Measurements from ENCODE around the gene DENND1C. TPM values are rescaled to one million over a fixed set of nuclear protein-coding genes. Genes with fewer than 3 reads are reported as not detected.

DENND1C gene
- total RNA-seq, 2 donors from 2014 or later, result 92.1 to 105 TPM

- H3K9me3 Mint-ChIP-seq, result no peaks in the 10 kb centered on the region
- ATAC-seq (replicated peaks in 1 of 2) (no peak), DNase-seq (no peak)
- no peaks in the 10 kb centered on the region for H3K36me3 Mint-ChIP-seq (ENCODE audit: insufficient read depth in 2 of 2)
- H3K4me3 Mint-ChIP-seq, result no peak overlapping the region
- H3K27ac Mint-ChIP-seq, result no peak overlapping the region
- H3K27me3 Mint-ChIP-seq (ENCODE audit: low read depth), result peaks cover 14% of the 10 kb centered on the region
- H3K4me1 Mint-ChIP-seq (ENCODE audit: low read depth), result peaks cover 13% of the 10 kb centered on the region
Measured at GRCh38 chr19:6499052-6499790, 17.6 kb upstream of the DENND1C start.

GRCh38 chr19:6498294-6499036 is 16.9 kb upstream of the DENND1C start:
- H3K4me3 Mint-ChIP-seq, result no peak overlapping the region
- peaks cover 10% of the 10 kb centered on the region for H3K27me3 Mint-ChIP-seq (ENCODE audit: low read depth)
- DNase-seq (no peak), ATAC-seq (replicated peaks in 1 of 2) (no peak)
- no peak overlapping the region for H3K27ac Mint-ChIP-seq
- H3K9me3 Mint-ChIP-seq, result no peaks in the 10 kb centered on the region
- peaks cover 13% of the 10 kb centered on the region for H3K4me1 Mint-ChIP-seq (ENCODE audit: low read depth)
- H3K36me3 Mint-ChIP-seq (ENCODE audit: insufficient read depth in 2 of 2), result no peaks in the 10 kb centered on the region

DNA sequence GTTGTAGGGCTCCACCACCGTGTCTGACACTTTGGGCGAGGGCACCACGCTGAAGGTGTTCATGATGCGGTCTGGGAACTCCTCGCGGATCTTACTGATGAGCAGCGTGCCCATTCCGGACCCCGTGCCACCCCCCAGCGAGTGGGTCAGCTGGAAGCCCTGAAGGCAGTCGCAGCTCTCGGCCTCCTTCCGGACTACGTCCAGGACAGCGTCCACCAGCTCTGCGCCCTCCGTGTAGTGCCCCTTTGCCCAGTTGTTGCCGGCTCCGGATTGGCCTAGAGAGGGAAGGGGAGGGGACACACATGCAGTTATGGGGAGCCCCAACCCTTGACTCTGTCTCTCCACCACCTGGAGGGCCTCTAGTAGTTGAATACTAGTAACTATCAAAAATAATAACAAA is 14.4 kb upstream of the DENND1C start:
- Mint-ChIP-seq H3K36me3 (ENCODE audit: insufficient read depth in 2 of 2) (peaks cover 4 to 5% of the 10 kb centered on the region in 2 donors), H3K27ac (no peak overlapping the region), H3K9me3 (peaks cover 2 to 3% of the 10 kb centered on the region in 2 donors), H3K27me3 (ENCODE audit: low read depth) (peaks cover under 1% of the 10 kb centered on the region), H3K4me1 (ENCODE audit: low read depth) (peaks cover 14% of the 10 kb centered on the region), H3K4me3 (no peak overlapping the region)
- DNase-seq (no peak), ATAC-seq (replicated peaks in 1 of 2) (no peak)

DNA sequence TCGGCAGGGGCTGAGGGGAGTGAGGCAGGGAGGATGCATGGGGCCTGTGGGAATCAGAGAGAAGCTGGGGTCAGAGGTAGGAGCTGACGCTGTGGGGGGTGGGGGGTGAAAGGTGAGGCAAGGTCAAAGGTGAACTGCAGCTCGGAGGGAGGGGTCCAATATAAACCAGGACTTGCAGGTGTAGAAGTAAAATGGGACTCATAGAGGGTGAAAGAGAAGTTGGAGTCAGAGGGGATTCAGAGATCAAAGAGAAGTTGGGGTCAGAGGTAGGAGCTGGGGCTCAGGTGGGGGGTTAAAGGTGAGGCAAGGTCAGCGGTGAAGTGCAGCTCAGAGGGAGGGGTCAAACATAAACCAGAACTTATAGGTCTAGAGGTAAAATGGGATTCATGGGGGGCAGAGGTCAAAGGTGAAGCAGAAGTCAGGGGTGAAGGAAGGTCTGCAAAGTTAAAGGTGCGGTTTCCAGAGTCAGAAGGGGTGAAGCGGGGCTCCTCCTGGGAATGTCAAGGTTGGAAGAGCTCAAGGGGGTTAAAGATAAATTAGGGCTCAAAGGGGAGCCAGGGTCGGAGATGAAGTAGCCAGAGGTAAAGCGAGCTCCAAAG is 12.9 kb upstream of the DENND1C start:
- peaks cover 4 to 5% of the 10 kb centered on the region in 2 donors for H3K36me3 Mint-ChIP-seq (ENCODE audit: insufficient read depth in 2 of 2)
- peaks cover 2 to 3% of the 10 kb centered on the region in 2 donors for H3K9me3 Mint-ChIP-seq
- peaks cover 21% of the 10 kb centered on the region for H3K4me1 Mint-ChIP-seq (ENCODE audit: low read depth)
- no peaks in the 10 kb centered on the region for H3K27me3 Mint-ChIP-seq (ENCODE audit: low read depth)
- DNase-seq, result no peak
- H3K27ac Mint-ChIP-seq, result no peak overlapping the region
- no peak overlapping the region for H3K4me3 Mint-ChIP-seq
- ATAC-seq (replicated peaks in 1 of 2), result no peak

GRCh38 chr19:6491802-6492592 is 10.4 kb upstream of the DENND1C start:
- H3K4me1 Mint-ChIP-seq (ENCODE audit: low read depth), result peaks cover 23% of the 10 kb centered on the region
- no peak for ATAC-seq (replicated peaks in 1 of 2)
- peaks cover 2 to 3% of the 10 kb centered on the region in 2 donors for H3K9me3 Mint-ChIP-seq
- H3K27me3 Mint-ChIP-seq (ENCODE audit: low read depth), result no peaks in the 10 kb centered on the region
- no peak for DNase-seq
- no peak overlapping the region for H3K27ac Mint-ChIP-seq
- H3K36me3 Mint-ChIP-seq (ENCODE audit: insufficient read depth in 2 of 2), result peaks cover 4 to 5% of the 10 kb centered on the region in 2 donors
- no peak overlapping the region for H3K4me3 Mint-ChIP-seq

DNA sequence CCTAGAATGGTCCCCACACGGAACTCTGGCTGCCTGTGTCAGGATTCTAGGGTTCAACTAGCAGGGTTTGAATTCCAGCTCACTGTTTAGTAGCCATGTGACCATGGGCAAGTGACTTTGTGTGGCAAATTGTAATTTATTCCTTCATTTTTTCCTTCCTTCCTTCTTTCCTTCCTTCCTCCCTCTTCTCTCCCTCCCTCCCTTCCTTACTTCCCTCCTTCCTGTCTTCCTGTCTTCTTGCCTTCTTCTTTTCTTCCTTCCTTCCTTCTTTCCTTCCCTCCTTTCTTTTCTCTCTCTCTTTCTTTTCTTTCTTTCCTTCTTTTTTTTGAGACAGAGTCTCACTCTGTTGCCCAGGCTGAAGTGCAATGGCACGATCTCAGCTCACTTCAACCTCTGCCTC is 8.5 kb upstream of the DENND1C start:
- peak overlapping the region; percentile 77 for H3K27ac Mint-ChIP-seq
- peaks cover 23% of the 10 kb centered on the region for H3K4me1 Mint-ChIP-seq (ENCODE audit: low read depth)
- peaks cover 2 to 3% of the 10 kb centered on the region in 2 donors for H3K9me3 Mint-ChIP-seq
- no peak for DNase-seq
- ATAC-seq (replicated peaks in 1 of 2), result no peak
- H3K36me3 Mint-ChIP-seq (ENCODE audit: insufficient read depth in 2 of 2), result peaks cover 4 to 5% of the 10 kb centered on the region in 2 donors
- H3K4me3 Mint-ChIP-seq, result peak overlapping the region; percentile 77 to 85
- H3K27me3 Mint-ChIP-seq (ENCODE audit: low read depth), result no peaks in the 10 kb centered on the region

- Mint-ChIP-seq H3K4me1 (ENCODE audit: low read depth) (peaks cover 23% of the 10 kb centered on the region), H3K36me3 (ENCODE audit: insufficient read depth in 2 of 2) (peaks cover 4 to 5% of the 10 kb centered on the region in 2 donors), H3K9me3 (peaks cover 2 to 3% of the 10 kb centered on the region in 2 donors), H3K27ac (peak overlapping the region; percentile 77), H3K27me3 (ENCODE audit: low read depth) (no peaks in the 10 kb centered on the region), H3K4me3 (peak overlapping the region; percentile 77 to 85)
- peak in 1 of 2 donors; percentile 39 for DNase-seq
- peak; percentile 86 to 89 for ATAC-seq (replicated peaks in 1 of 2)
Measured at GRCh38 chr19:6489278-6490061, 7.9 kb upstream of the DENND1C start.

DNA sequence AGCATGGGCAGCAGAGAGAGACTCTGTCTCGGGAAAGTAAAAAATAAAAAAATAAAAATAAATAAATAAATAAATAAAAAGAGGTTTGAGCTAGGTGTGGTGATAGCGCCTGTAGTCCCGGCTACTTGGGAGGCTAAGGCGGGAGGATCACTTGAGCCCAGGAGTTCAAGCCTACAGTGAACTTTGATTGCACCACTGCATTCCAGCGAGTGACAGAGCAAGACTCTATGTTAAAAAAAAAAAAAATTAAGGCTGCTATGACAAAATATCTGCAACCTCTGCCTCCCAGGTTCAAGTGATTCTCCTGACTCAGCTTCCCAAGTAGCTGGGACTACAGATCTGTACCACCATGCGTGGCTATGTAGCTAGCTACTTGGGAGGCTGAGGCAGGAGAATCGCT is 3.2 kb upstream of the DENND1C start:
- no peak overlapping the region for H3K27ac Mint-ChIP-seq
- DNase-seq, result no peak
- ATAC-seq (replicated peaks in 1 of 2), result no peak

DNA sequence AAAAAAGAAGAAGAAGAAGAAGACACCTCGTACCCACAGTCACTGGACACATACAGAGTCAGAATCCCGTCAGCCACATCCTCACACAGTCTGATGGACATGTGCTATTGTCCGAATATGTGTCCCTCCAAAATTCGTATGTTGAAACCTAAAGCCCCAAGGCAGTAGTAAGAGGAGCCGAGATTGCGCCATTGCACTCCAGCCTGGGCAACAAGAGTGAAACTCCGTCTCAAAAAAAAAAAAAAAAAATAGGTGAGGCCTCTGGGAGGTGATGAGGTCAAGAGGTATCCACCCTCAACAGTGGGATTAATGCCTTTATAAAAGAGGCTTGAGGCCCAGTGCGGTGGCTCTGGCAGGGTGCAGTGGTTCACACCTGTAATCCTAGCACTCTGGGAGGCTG is 2.6 kb upstream of the DENND1C start:
- H3K27me3 Mint-ChIP-seq (ENCODE audit: low read depth), result no peaks in the 10 kb centered on the region
- no peak overlapping the region for H3K4me3 Mint-ChIP-seq
- H3K9me3 Mint-ChIP-seq, result no peaks in the 10 kb centered on the region
- DNase-seq (no peak), ATAC-seq (replicated peaks in 1 of 2) (no peak)
- peaks cover 3 to 5% of the 10 kb centered on the region in 2 donors for H3K36me3 Mint-ChIP-seq (ENCODE audit: insufficient read depth in 2 of 2)
- H3K27ac Mint-ChIP-seq, result peak overlapping the region; percentile 22
- peaks cover 25% of the 10 kb centered on the region for H3K4me1 Mint-ChIP-seq (ENCODE audit: low read depth)

More for the DNA sequence above, 3.2 kb upstream of the DENND1C start:
- Mint-ChIP-seq H3K27me3 (ENCODE audit: low read depth) (no peaks in the 10 kb centered on the region), H3K36me3 (ENCODE audit: insufficient read depth in 2 of 2) (peaks cover 3 to 5% of the 10 kb centered on the region in 2 donors), H3K9me3 (no peaks in the 10 kb centered on the region), H3K4me1 (ENCODE audit: low read depth) (peaks cover 30% of the 10 kb centered on the region), H3K4me3 (no peak overlapping the region)

- ATAC-seq (replicated peaks in 1 of 2) (no peak), DNase-seq (no peak)
- Mint-ChIP-seq H3K4me1 (ENCODE audit: low read depth) (peaks cover 24% of the 10 kb centered on the region), H3K27ac (no peak overlapping the region), H3K4me3 (no peak overlapping the region), H3K27me3 (ENCODE audit: low read depth) (no peaks in the 10 kb centered on the region), H3K36me3 (ENCODE audit: insufficient read depth in 2 of 2) (peaks cover 3 to 5% of the 10 kb centered on the region in 2 donors), H3K9me3 (no peaks in the 10 kb centered on the region)
Measured at GRCh38 chr19:6483235-6483634, 1.6 kb upstream of the DENND1C start.

DNA sequence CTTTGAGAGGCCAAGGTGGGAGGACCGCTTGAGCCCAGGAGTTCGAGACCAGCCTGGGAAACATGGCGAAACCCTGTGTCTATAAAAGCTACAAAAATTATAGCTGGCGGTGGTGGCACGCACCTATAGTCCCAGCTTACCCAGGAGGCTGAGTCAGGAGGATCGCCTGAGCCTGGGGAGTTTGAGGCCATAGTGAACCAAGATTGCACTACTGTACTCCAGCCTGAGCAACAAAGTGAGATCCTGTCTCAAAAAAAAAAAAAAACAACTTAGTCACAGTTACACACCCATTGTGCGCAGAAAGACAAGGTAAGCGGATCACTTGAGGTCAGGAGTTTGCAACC is 728 bp upstream of the DENND1C start:
- Mint-ChIP-seq H3K4me1 (ENCODE audit: low read depth) (peaks cover 24% of the 10 kb centered on the region), H3K27ac (peak overlapping the region; percentile 90), H3K9me3 (no peaks in the 10 kb centered on the region), H3K27me3 (ENCODE audit: low read depth) (no peaks in the 10 kb centered on the region), H3K4me3 (peak overlapping the region; percentile 92 to 93), H3K36me3 (ENCODE audit: insufficient read depth in 2 of 2) (peaks cover 3 to 5% of the 10 kb centered on the region in 2 donors)
- peak; percentile 15 to 20 for ATAC-seq (replicated peaks in 1 of 2)
- no peak for DNase-seq

- H3K36me3 Mint-ChIP-seq (ENCODE audit: insufficient read depth in 2 of 2), result peaks cover 3 to 7% of the 10 kb centered on the region in 2 donors
Measured at GRCh38 chr19:6480848-6481415, 655 bp downstream of the DENND1C start.

More at GRCh38 chr19:6480848-6481415, 655 bp downstream of the DENND1C start:
- no peaks in the 10 kb centered on the region for H3K9me3 Mint-ChIP-seq
- H3K4me3 Mint-ChIP-seq, result peak overlapping the region; percentile 92 to 93
- peak; percentile 33 to 35 for DNase-seq
- H3K27me3 Mint-ChIP-seq (ENCODE audit: low read depth), result no peaks in the 10 kb centered on the region
- peak; percentile 33 to 47 for ATAC-seq (replicated peaks in 1 of 2)
- H3K4me1 Mint-ChIP-seq (ENCODE audit: low read depth), result peaks cover 24% of the 10 kb centered on the region
- H3K27ac Mint-ChIP-seq, result peak overlapping the region; percentile 90
